IPS DF 6.9 (cell line): ENCODE results near the gene CDS2.

Experiments used
- DNase-seq: peaks from one replicate; pipeline ENCODE4 v3.0.0-alpha.2; 2013; ENCODE audit warnings: low read depth, low spot score
- H3K27ac ChIP-seq: one replicate; pipeline ENCODE4 v1.5.1; 2013; ENCODE audit warnings: low read length, control low read depth
- H3K27me3 ChIP-seq: 2 replicates; pipeline ENCODE4 v1.6.1; 2013; ENCODE audit warnings: mild to moderate bottlenecking, low read length; ENCODE audit not compliant: control insufficient read depth, insufficient read depth
- H3K36me3 ChIP-seq: 2 replicates; pipeline ENCODE4 v1.6.1; 2013; ENCODE audit warnings: low read length; ENCODE audit not compliant: control insufficient read depth, insufficient read depth
- H3K4me1 ChIP-seq: 2 replicates; pipeline ENCODE4 v1.6.1; 2013; ENCODE audit warnings: low read length; ENCODE audit not compliant: control insufficient read depth, insufficient read depth
- H3K4me3 ChIP-seq: 2 replicates; pipeline ENCODE4 v1.5.1; 2013; ENCODE audit warnings: mild to moderate bottlenecking, low read length
- H3K9me3 ChIP-seq: 2 replicates; pipeline ENCODE4 v1.6.1; 2013; ENCODE audit warnings: low read length, inconsistent platforms; ENCODE audit not compliant: control insufficient read depth, insufficient read depth
- WGBS: extraction: QIAGEN DNeasy Blood & Tissue Kit; methylation state at CpG from one replicate; pipeline ENCODE4 v1.1.7; 2013; ENCODE audit warnings: mixed read lengths, missing lambda C conversion rate; ENCODE audit not compliant: insufficient read length, insufficient coverage; 5-methylcytosine and 5-hydroxymethylcytosine counted together

Gene CDS2

GRCh38 chr20:5189917-5190316 is 63.1 kb downstream of the CDS2 start:
- no peak for DNase-seq
- H3K27ac ChIP-seq = no peak overlapping the region
- H3K27me3 ChIP-seq = no peaks in the 10 kb centered on the region
- no peaks in the 10 kb centered on the region for H3K4me1 ChIP-seq
- WGBS = no CpG with 5 or more reads among the region's 6 CpGs
- no peak overlapping the region for H3K4me3 ChIP-seq
- H3K36me3 ChIP-seq = peaks cover 15% of the 10 kb centered on the region
- no peaks in the 10 kb centered on the region for H3K9me3 ChIP-seq

DNA sequence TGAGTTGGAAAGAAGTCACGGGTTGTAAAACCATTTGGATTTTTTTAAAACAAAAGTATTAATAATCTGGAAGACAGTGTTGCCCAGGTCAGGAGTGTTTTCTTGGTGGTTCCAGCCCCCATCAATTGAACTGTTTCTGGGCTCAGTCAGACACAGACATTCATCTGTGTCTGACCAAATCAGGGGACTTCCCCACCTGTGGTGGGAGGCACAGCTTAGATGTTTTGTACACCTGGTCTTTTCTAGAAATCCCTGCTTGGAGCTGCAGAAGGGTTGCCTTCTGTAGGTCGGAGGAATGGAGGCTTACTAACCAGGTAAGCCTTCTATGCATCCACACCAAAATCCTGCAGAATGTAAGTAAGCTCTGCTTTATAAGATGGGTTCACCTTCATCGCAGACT is 63.6 kb downstream of the CDS2 start:
- WGBS = no CpG with 5 or more reads among the region's 3 CpGs
- Histone ChIP-seq H3K9me3 (no peaks in the 10 kb centered on the region), H3K4me3 (no peak overlapping the region), H3K4me1 (no peaks in the 10 kb centered on the region), H3K27ac (no peak overlapping the region), H3K36me3 (peaks cover 15% of the 10 kb centered on the region), H3K27me3 (no peaks in the 10 kb centered on the region)
- DNase-seq = no peak

DNA sequence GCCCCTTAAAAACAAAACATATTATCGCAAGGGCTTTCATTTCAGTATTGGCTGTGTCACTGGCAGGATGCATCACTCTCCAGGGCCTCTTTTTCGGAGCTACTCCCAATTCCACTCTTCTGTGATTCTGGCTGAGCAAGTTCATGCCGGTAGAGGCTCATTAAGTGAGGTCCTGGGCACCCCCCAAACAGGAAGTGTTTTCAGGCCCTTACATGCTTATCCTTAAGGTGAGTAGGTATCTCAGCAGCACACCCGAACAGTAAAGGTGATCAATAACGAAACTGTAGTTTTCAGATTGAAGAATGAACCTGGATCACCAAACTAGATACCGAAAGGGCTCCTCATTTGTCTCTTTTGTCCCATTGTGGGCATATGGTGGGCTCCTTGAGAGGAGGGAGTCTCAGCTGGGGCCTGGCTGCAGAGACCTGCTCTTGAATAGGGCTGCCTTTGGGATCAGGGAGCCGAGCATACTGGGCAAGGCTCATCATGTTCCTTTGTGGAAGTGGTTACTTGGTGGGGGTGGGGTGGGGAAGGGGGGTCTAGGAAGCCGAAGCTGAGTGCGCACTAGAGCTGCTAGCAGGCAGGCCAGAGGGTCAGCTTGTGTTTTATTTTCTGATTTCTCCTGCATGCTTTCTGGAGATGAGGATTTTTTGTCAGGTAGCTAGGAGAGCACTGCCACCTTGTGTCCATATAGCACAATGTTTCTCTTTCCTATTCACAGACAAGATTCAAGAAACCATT is 65.2 kb downstream of the CDS2 start:
- peaks cover 8% of the 10 kb centered on the region; the same call in 1 of the 2 replicates for H3K36me3 ChIP-seq
- no peaks in the 10 kb centered on the region for H3K9me3 ChIP-seq
- no peaks in the 10 kb centered on the region for H3K27me3 ChIP-seq
- WGBS = no CpG with 5 or more reads among the region's 9 CpGs
- DNase-seq = no peak
- H3K4me1 ChIP-seq = no peaks in the 10 kb centered on the region
- H3K4me3 ChIP-seq = no peak overlapping the region
- H3K27ac ChIP-seq = no peak overlapping the region

GRCh38 chr20:5192570-5193431 is 66.0 kb downstream of the CDS2 start:
- peaks cover 8% of the 10 kb centered on the region; the same call in 1 of the 2 replicates for H3K36me3 ChIP-seq
- no peaks in the 10 kb centered on the region for H3K4me1 ChIP-seq
- no peak for DNase-seq
- no peak overlapping the region for H3K4me3 ChIP-seq
- no CpG with 5 or more reads among the region's 9 CpGs for WGBS
- H3K27ac ChIP-seq = no peak overlapping the region
- no peaks in the 10 kb centered on the region for H3K27me3 ChIP-seq
- no peaks in the 10 kb centered on the region for H3K9me3 ChIP-seq

DNA sequence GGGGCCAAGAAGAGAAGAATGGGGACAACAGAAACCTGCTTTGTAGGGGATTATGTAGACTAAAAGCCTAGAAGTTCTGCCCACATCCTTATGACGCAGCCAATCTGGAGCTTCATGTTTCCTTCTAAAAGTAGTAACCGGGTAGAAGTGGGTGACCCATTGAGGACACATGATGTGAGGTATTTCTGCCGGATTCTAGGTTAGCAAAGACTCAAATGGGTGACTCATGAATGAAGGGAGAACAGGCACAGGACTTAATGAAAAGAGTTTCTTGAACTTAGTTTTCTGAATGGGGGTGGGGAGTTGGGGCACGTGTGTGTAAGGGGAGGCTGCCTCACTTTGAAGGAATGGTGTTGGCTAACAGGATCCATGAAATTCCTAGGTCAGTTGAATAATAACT is 68.8 kb downstream of the CDS2 start:
- DNase-seq = no peak
- H3K9me3 ChIP-seq = no peaks in the 10 kb centered on the region

GRCh38 chr20:5196149-5196548 is 69.3 kb downstream of the CDS2 start:
- Histone ChIP-seq H3K9me3 (no peaks in the 10 kb centered on the region), H3K4me3 (no peak overlapping the region), H3K36me3 (peaks cover 3% of the 10 kb centered on the region; the same call in 1 of the 2 replicates), H3K4me1 (no peaks in the 10 kb centered on the region), H3K27me3 (no peaks in the 10 kb centered on the region), H3K27ac (no peak overlapping the region)
- WGBS = no CpG with 5 or more reads among the region's 4 CpGs
- DNase-seq = no peak

More for the DNA sequence above, 68.8 kb downstream of the CDS2 start:
- H3K4me1 ChIP-seq = no peaks in the 10 kb centered on the region
- no CpG with 5 or more reads among the region's 4 CpGs for WGBS
- no peaks in the 10 kb centered on the region for H3K27me3 ChIP-seq
- peaks cover 3% of the 10 kb centered on the region; the same call in 1 of the 2 replicates for H3K36me3 ChIP-seq
- H3K4me3 ChIP-seq = no peak overlapping the region
- no peak overlapping the region for H3K27ac ChIP-seq

GRCh38 chr20:5197270-5197827 is 70.5 kb downstream of the CDS2 start:
- H3K27me3 ChIP-seq = no peaks in the 10 kb centered on the region
- H3K27ac ChIP-seq = no peak overlapping the region
- H3K36me3 ChIP-seq = peaks cover 3% of the 10 kb centered on the region; the same call in 1 of the 2 replicates
- no peak overlapping the region for H3K4me3 ChIP-seq
- WGBS = no CpG with 5 or more reads among the region's 11 CpGs
- no peaks in the 10 kb centered on the region for H3K4me1 ChIP-seq
- no peaks in the 10 kb centered on the region for H3K9me3 ChIP-seq
- DNase-seq = no peak

DNA sequence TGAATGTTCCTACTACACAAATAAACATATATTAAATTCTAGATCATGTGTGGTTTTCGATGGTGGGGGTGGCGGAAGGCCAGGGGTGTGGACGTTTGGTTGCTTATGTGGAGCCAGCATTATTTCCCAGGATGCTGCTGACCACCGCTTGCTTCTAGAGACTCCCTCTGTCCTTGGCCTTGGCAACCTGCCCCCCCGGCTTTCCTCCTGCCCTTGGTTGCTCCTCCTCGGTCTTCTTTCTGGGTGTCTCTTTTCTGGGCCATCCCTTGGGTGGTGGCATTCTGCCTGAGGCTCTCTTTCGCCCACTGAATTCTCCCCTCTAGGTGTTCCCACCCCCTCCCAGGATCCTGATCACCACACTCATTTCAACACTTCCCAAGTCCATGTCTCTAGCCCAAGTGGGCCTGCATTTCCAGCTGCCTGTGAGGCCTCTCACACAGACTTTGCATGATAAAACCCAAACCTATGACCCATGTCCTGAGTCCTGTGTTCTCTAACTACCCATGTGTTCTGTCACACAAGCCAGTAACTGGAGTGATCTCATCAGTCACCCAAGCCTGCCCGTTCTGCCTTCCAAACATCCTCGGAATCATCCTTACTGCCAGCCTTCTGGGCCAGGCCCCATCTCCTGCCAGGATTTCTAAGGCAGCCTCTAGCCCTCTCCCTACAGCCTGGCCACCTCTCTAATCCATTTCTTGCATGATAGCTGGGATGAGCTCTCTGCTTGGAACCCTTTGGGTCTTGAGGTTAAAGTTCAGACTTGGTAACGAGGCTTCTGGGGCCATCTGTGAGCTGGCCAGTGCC is 71.2 kb downstream of the CDS2 start:
- no peaks in the 10 kb centered on the region for H3K4me1 ChIP-seq
- no CpG with 5 or more reads among the region's 10 CpGs for WGBS
- H3K9me3 ChIP-seq = no peaks in the 10 kb centered on the region
- H3K27me3 ChIP-seq = no peaks in the 10 kb centered on the region
- DNase-seq = no peak
- H3K36me3 ChIP-seq = no peaks in the 10 kb centered on the region; the same call in 1 of the 2 replicates
- no peak overlapping the region for H3K4me3 ChIP-seq
- H3K27ac ChIP-seq = no peak overlapping the region

DNA sequence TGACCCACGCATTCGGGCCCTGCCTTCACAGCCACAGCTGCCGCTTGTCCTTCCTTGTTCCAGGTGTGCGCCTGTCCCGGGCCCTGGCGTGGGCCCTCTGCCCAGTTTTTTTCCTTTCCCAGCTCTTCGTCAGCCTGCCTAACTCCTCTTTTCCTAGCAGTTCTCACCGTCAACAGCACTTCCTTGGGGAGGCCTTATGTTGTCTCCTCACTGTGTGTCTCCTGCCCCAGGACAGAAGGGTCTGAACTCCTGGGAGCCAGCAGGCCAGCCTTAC is 71.8 kb downstream of the CDS2 start:
- no peak for DNase-seq
- Histone ChIP-seq H3K36me3 (no peaks in the 10 kb centered on the region; the same call in 1 of the 2 replicates), H3K27me3 (no peaks in the 10 kb centered on the region), H3K9me3 (no peaks in the 10 kb centered on the region), H3K4me1 (no peaks in the 10 kb centered on the region), H3K27ac (no peak overlapping the region), H3K4me3 (no peak overlapping the region)
- WGBS = no CpG with 5 or more reads among the region's 8 CpGs

GRCh38 chr20:5203380-5203779 is 76.6 kb downstream of the CDS2 start:
- WGBS = no CpG with 5 or more reads among the region's 4 CpGs
- no peaks in the 10 kb centered on the region; the same call in 1 of the 2 replicates for H3K36me3 ChIP-seq
- H3K4me1 ChIP-seq = no peaks in the 10 kb centered on the region
- no peaks in the 10 kb centered on the region for H3K27me3 ChIP-seq
- H3K9me3 ChIP-seq = no peaks in the 10 kb centered on the region
- DNase-seq = no peak
- H3K4me3 ChIP-seq = no peak overlapping the region
- H3K27ac ChIP-seq = no peak overlapping the region
